Measurements from ENCODE around the gene CCDC60.

DNA sequence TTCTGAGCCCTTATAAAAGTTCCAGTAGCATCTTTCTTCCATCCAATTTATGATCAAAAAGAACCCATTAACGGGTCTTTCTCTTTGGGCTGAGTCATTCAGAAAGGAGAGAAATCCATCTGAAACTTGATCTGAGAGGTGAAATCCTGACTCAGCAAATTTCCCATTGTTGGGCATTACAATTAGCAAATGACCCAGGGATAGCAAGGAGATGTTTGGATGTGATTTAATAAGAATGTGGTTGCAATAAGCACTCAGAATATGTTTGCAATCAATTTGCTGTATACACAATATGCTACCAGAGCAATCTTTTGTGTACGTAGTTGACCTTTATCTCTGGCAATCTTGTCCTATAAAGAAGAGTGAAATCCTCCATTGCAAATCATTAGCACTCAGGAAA lies 122.7 kb downstream of the CCDC60 start:
- TF ChIP-seq CTCF (conservative IDR thresholded peaks at IDR 0.05; ENCODE audit: low read depth, low read length) (no peak), EZH2 (IDR thresholded peaks at IDR 0.05; ENCODE audit: borderline replicate concordance, low read depth, low read length, poor library complexity, severe bottlenecking) (no peak)

Measured in A673 (cell line).